SK-N-SH (cell line): ENCODE data around the gene HSPA1A. TPM values are rescaled to one million over a fixed set of nuclear protein-coding genes. Genes with fewer than 3 reads are reported as not detected.

Source experiments
- CTCF ChIA-PET: fragments of 300-600, 350-600 bp; formaldehyde crosslinking; extraction: SDS; loops from one replicate; lab custom pipeline; 2021; lab: Yijun Ruan, JAX
- POLR2A ChIA-PET: fragments of 350-600 bp; sonication (Branson Sonifier 250); formaldehyde crosslinking; extraction: SDS; loops from one replicate; lab custom pipeline; 2020; ENCODE audit warnings: antibody characterized with exemption, inconsistent platforms; lab: Yijun Ruan, JAX
- DNase-seq: peaks from one replicate; pipeline ENCODE4 v3.0.0; 2012
- H2AFZ ChIP-seq: fragments of 200-600 bp; sonication (generic); 2 replicates; pipeline ENCODE4 v1.8.1; 2016; ENCODE audit warnings: antibody characterized with exemption, mild to moderate bottlenecking, low read depth
- H3F3A ChIP-seq: fragments of 200-600 bp; sonication (generic); replicated peaks from 2 replicates; pipeline ENCODE3; 2016; ENCODE audit warnings: antibody characterized with exemption, mild to moderate bottlenecking; ENCODE audit not compliant: insufficient read depth
- H3K27ac ChIP-seq, 2 experiments: fragments of 200-500 bp in 1 of 2; fragments of 200-600 bp in 1 of 2; sonication (Bioruptor generic) in 1 of 2; sonication (generic), shearing (Covaris generic) in 1 of 2; 2 replicates each; pipeline versions ENCODE4 v1.5.1 to v1.6.1; 2014 to 2016; ENCODE audit warnings: low read depth in 2 of 2, inconsistent platforms in 1 of 2, low read length in 1 of 2, mild to moderate bottlenecking in 1 of 2, mixed read lengths in 1 of 2
- H3K27me3 ChIP-seq: fragments of 200-600 bp; sonication (generic), shearing (Covaris generic); 2 replicates; pipeline ENCODE4 v1.6.1; 2016; ENCODE audit warnings: mixed run types; ENCODE audit not compliant: insufficient read depth
- H3K36me3 ChIP-seq, 2 experiments: fragments of 200-500 bp in 1 of 2; fragments of 200-600 bp in 1 of 2; sonication (Bioruptor generic) in 1 of 2; sonication (generic) in 1 of 2; replicated peaks in 1 of 2; 2 replicates each; pipeline versions ENCODE3 to v1.5.1; 2014 to 2016; ENCODE audit warnings: low read length in 1 of 2, mild to moderate bottlenecking in 1 of 2; ENCODE audit not compliant: insufficient read depth in 2 of 2, control insufficient read depth in 1 of 2
- H3K4me1 ChIP-seq, 2 experiments: fragments of 200-500 bp in 1 of 2; fragments of 200-600 bp in 1 of 2; sonication (Bioruptor generic) in 1 of 2; sonication (generic), shearing (Covaris generic) in 1 of 2; 2 replicates each; pipeline versions ENCODE4 v1.5.1 to v1.6.1; 2014 to 2016; ENCODE audit warnings: low read depth in 1 of 2, low read length in 1 of 2, mixed run types in 1 of 2; ENCODE audit not compliant: insufficient read depth in 2 of 2, control insufficient read depth in 1 of 2
- H3K4me2 ChIP-seq: fragments of 200-600 bp; sonication (generic), shearing (Covaris generic); 2 replicates; pipeline ENCODE4 v1.6.1; 2017; ENCODE audit warnings: mixed run types
- H3K4me3 ChIP-seq, 2 experiments: fragments of 200-500 bp in 1 of 2; fragments of 200-600 bp in 1 of 2; sonication (Bioruptor generic) in 1 of 2; sonication (generic), shearing (Covaris generic) in 1 of 2; 2 replicates each; pipeline versions ENCODE4 v1.5.1 to v1.8.1; 2014 to 2016; ENCODE audit warnings: low read depth in 2 of 2, inconsistent platforms in 1 of 2, low read length in 1 of 2, mild to moderate bottlenecking in 1 of 2, mixed read lengths in 1 of 2, moderate library complexity in 1 of 2
- H3K79me2 ChIP-seq: fragments of 200-600 bp; sonication (generic); 2 replicates; pipeline ENCODE4 v1.8.1; 2017; ENCODE audit warnings: mild to moderate bottlenecking; ENCODE audit not compliant: insufficient read depth
- H3K9ac ChIP-seq: fragments of 200-600 bp; sonication (generic); 2 replicates; pipeline ENCODE4 v1.6.1; 2017; ENCODE audit warnings: mixed run types
- H3K9me2 ChIP-seq: fragments of 200-600 bp; sonication (generic); 2 replicates; pipeline ENCODE4 v1.6.1; 2017; ENCODE audit warnings: mixed run types
- H3K9me3 ChIP-seq: fragments of 200-600 bp; sonication (generic); 2 replicates; pipeline ENCODE4 v1.6.1; 2017; ENCODE audit warnings: mixed run types, mild to moderate bottlenecking, moderate library complexity
- H4K20me1 ChIP-seq: fragments of 200-600 bp; sonication (generic); 2 replicates; pipeline ENCODE4 v1.6.1; 2017; ENCODE audit warnings: mild to moderate bottlenecking, mixed run types; ENCODE audit not compliant: insufficient read depth
- CTCF ChIP-seq: fragments of 200-600 bp; sonication (generic); IDR thresholded peaks from 2 replicates; pipeline ENCODE4 v1.6.1; 2017; ENCODE audit warnings: antibody characterized with exemption, mild to moderate bottlenecking, moderate library complexity
- FOXM1 ChIP-seq: IDR thresholded peaks from 2 replicates; pipeline ENCODE4 v1.4.0; 2012; ENCODE audit warnings: low read depth, mild to moderate bottlenecking
- GABPA ChIP-seq: IDR thresholded peaks from 2 replicates; pipeline ENCODE4 v1.4.0; 2012; ENCODE audit warnings: low read depth, mild to moderate bottlenecking
- GATA2 ChIP-seq: sonication (generic); formaldehyde crosslinking; IDR thresholded peaks from 2 replicates; pipeline ENCODE4 v1.5.0; 2020; ENCODE audit warnings: mild to moderate bottlenecking, missing genetic modification reagents
- POLR2AphosphoS5 ChIP-seq: IDR thresholded peaks from 2 replicates; pipeline ENCODE4 v1.6.1; 2012; ENCODE audit warnings: low read depth, low read length
- REST ChIP-seq: IDR thresholded peaks from 2 replicates; pipeline ENCODE4 v1.6.1; 2012; ENCODE audit warnings: mild to moderate bottlenecking, low read depth, low read length, moderate library complexity
- SIN3A ChIP-seq: IDR thresholded peaks from 2 replicates; pipeline ENCODE4 v1.6.1; 2012; ENCODE audit warnings: low read depth, mild to moderate bottlenecking, low read length, moderate library complexity, borderline replicate concordance
- ZBTB33 ChIP-seq: IDR thresholded peaks from 2 replicates; pipeline ENCODE4 v1.4.0; 2012; ENCODE audit warnings: low read depth, borderline replicate concordance
- WGBS: methylation state at CpG from one replicate; pipeline ENCODE4 v1.1.6; 2017; ENCODE audit warnings: low lambda C conversion rate; 5-methylcytosine and 5-hydroxymethylcytosine counted together
- polyA plus RNA-seq, 3 experiments: library from polyadenylated mRNA; depleted of rRNA; stranded (reverse); fragments of >200 nt; gene quantifications; 2 replicates each; pipeline ENCODE4 v1.2.3, GENCODE V29; 2012

HSPA1A gene
- polyA plus RNA-seq, 1 of the 3 experiments (the other 2 are of a cell fraction): 119 TPM

GRCh38 chr6:31836474-31837368, 21.4 kb downstream of the HSPA1A start:
- Histone ChIP-seq H4K20me1 (peaks cover 52% of the 10 kb centered on the region), H3K4me3 (peak overlapping the region; percentile 66 to 96), H3K9me3 (no peaks in the 10 kb centered on the region), H3K27ac (peak overlapping the region in 1 of 2 experiments; percentile 90; a peak in 2 of 4 replicates), H3K4me1 (peaks cover 14 to 18% of the 10 kb centered on the region in 2 experiments; a peak in 2 of 4 replicates), H3K27me3 (no peaks in the 10 kb centered on the region), H3K36me3 (peaks cover 23 to 52% of the 10 kb centered on the region in 2 experiments), H3K4me2 (peak overlapping the region; percentile 99), H3K79me2 (peaks cover 48% of the 10 kb centered on the region), H3K9ac (peak overlapping the region; percentile 88), H2AFZ (no peak overlapping the region), H3K9me2 (no peaks in the 10 kb centered on the region), H3F3A (peaks cover 70% of the 10 kb centered on the region)
- WGBS: 3% methylated on average over 12 of the region's 12 CpGs
- TF ChIP-seq GABPA (no peak), POLR2AphosphoS5 (peak; percentile 3; the same call in 1 of the 2 replicates), FOXM1 (no peak), SIN3A (peak; percentile 16; the same call in 1 of the 2 replicates), GATA2 (CRISPR knock-in tag) (no peak), CTCF (peak; percentile 21), ZBTB33 (no peak), REST (no peak)
- DNase-seq: no peak
- POLR2A ChIA-PET: interaction anchor here (0.7 to 3.2 kb wide), 6 partner anchors 7 to 161 kb away, joined by 3 to 16 read pairs (median 4); partner anchors contain the start of genes LSM2 and NEU1
- CTCF ChIA-PET: interaction anchor here (0.5 to 1.4 kb wide), 9 partner anchors 26 to 156 kb away, joined by 3 to 7 read pairs (median 3); partner anchors contain the start of genes LY6G5C and VARS1
